ENCODE measurements around the gene TIGD3. TPM values are rescaled to one million over a fixed set of nuclear protein-coding genes. Genes with fewer than 3 reads are reported as not detected.

TIGD3 gene
- total and polyA plus RNA-seq, 2 of the 13 experiments (the other 11 are each of a cell fraction or from before 2014, with no cell fraction given), result 0.49 to 4.9 TPM

DNA sequence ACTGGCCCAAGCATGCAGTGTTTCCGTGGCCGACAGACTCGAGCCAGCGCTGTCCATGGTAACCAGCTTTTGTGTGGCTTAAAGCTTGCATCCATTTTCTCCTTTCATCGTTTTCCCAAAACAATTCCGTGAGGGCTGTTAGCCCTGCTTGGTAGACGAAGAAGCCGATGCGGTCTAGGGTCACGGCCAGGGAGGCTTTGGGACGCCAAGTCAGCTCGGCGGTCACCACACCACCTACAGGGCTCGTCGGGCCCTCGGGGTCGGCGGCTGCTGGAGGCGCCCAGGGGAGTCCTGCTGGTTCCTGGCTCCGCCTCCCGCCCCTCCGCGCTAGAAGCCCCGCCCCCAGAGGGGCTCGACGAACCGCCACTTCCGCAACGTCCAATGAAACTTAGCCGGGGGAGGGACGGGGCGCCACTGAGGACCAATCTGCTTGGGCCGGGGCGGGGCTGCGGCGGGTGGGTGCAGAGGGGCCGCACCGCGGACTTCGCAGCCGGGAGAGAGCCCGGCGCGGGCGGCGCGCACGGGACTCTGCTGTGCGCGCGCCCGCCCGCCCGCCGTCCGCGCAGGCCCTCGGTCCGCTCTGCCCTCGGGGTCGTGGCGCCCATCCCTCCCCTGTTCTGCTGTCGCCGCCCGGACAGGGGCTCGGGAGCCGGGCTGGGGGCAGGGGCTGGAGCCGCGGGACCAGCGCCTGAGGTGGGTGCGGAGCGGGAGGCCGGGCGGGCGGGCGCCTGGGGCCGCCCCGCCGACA, at the start of gene TIGD3 (continued):
- TF ChIP-seq SRSF4 (IDR thresholded peaks at IDR 0.05; ENCODE audit: low read depth, low read length, poor library complexity, severe bottlenecking), result no peak
- TF ChIP-seq JUND (CRISPR knock-in tag; IDR thresholded peaks at IDR 0.05), result no peak
- no peak for TF ChIP-seq ZNF354B (CRISPR knock-in tag; IDR thresholded peaks at IDR 0.05)
- no peak for TF ChIP-seq E2F1 (CRISPR knock-in tag; IDR thresholded peaks at IDR 0.05)
- TF ChIP-seq HNRNPLL (IDR thresholded peaks at IDR 0.05; ENCODE audit: low read depth, low read length, poor library complexity, severe bottlenecking), result peak; percentile 86
- no peak for TF ChIP-seq ZZZ3 (CRISPR knock-in tag; IDR thresholded peaks at IDR 0.05; ENCODE audit: borderline replicate concordance)
- no peak for TF ChIP-seq ZNF431 (CRISPR knock-in tag; IDR thresholded peaks at IDR 0.05; ENCODE audit: borderline replicate concordance, low read depth)
- TF ChIP-seq ZNF660 (CRISPR knock-in tag; IDR thresholded peaks at IDR 0.05; ENCODE audit: borderline replicate concordance, low read depth), result no peak
- TF ChIP-seq RCOR2 (CRISPR knock-in tag; IDR thresholded peaks at IDR 0.05), result no peak
- no peak for TF ChIP-seq NCOA5 (CRISPR knock-in tag; IDR thresholded peaks at IDR 0.05)
- TF ChIP-seq, protein P1, sequence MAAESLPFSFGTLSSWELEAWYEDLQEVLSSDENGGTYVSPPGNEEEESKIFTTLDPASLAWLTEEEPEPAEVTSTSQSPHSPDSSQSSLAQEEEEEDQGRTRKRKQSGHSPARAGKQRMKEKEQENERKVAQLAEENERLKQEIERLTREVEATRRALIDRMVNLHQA (CRISPR knock-in tag; IDR thresholded peaks at IDR 0.05), result no peak
- TF ChIP-seq MIER3 (CRISPR knock-in tag; IDR thresholded peaks at IDR 0.05; ENCODE audit: borderline replicate concordance), result 0 out of 2 replicates have a peak, but pooled peaks have one; percentile 37
- TF ChIP-seq CC2D1A (CRISPR knock-in tag; IDR thresholded peaks at IDR 0.05), result no peak
- no peak; the same call in 1 of the 2 replicates for TF ChIP-seq ZNF510 (CRISPR knock-in tag; IDR thresholded peaks at IDR 0.05; ENCODE audit: low read depth)
- TF ChIP-seq POLR2G (IDR thresholded peaks at IDR 0.05; ENCODE audit: low read depth, low read length), result peak; percentile 82
- no peak for TF ChIP-seq FOXA3 (CRISPR knock-in tag; IDR thresholded peaks at IDR 0.05)
- TF ChIP-seq, protein P2, sequence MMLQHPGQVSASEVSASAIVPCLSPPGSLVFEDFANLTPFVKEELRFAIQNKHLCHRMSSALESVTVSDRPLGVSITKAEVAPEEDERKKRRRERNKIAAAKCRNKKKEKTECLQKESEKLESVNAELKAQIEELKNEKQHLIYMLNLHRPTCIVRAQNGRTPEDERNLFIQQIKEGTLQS (CRISPR knock-in tag; IDR thresholded peaks at IDR 0.05), result no peak
- no peak for TF ChIP-seq MZF1 (CRISPR knock-in tag; IDR thresholded peaks at IDR 0.05; ENCODE audit: borderline replicate concordance)
- TF ChIP-seq XBP1 (CRISPR knock-in tag; IDR thresholded peaks at IDR 0.05), result no peak
- no peak for TF ChIP-seq REPIN1 (CRISPR knock-in tag; IDR thresholded peaks at IDR 0.05; ENCODE audit: borderline replicate concordance, low read depth)
- 0 out of 2 replicates have a peak, but pooled peaks have one; percentile 3 for TF ChIP-seq CREB1 (IDR thresholded peaks at IDR 0.05)
- TF ChIP-seq CREB1 (CRISPR knock-in tag; IDR thresholded peaks at IDR 0.05), result no peak
- peak; percentile 88 for TF ChIP-seq MIER2 (CRISPR knock-in tag; IDR thresholded peaks at IDR 0.05)
- no peak for TF ChIP-seq ZNF564 (CRISPR knock-in tag; IDR thresholded peaks at IDR 0.05)
- peak; percentile 68; the same call in 1 of the 2 replicates for TF ChIP-seq REL (CRISPR knock-in tag; conservative IDR thresholded peaks at IDR 0.05)
- TF ChIP-seq, protein P3, sequence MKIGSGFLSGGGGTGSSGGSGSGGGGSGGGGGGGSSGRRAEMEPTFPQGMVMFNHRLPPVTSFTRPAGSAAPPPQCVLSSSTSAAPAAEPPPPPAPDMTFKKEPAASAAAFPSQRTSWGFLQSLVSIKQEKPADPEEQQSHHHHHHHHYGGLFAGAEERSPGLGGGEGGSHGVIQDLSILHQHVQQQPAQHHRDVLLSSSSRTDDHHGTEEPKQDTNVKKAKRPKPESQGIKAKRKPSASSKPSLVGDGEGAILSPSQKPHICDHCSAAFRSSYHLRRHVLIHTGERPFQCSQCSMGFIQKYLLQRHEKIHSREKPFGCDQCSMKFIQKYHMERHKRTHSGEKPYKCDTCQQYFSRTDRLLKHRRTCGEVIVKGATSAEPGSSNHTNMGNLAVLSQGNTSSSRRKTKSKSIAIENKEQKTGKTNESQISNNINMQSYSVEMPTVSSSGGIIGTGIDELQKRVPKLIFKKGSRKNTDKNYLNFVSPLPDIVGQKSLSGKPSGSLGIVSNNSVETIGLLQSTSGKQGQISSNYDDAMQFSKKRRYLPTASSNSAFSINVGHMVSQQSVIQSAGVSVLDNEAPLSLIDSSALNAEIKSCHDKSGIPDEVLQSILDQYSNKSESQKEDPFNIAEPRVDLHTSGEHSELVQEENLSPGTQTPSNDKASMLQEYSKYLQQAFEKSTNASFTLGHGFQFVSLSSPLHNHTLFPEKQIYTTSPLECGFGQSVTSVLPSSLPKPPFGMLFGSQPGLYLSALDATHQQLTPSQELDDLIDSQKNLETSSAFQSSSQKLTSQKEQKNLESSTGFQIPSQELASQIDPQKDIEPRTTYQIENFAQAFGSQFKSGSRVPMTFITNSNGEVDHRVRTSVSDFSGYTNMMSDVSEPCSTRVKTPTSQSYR (CRISPR knock-in tag; IDR thresholded peaks at IDR 0.05; ENCODE audit: borderline replicate concordance), result no peak
- peak; percentile 50; the same call in 1 of the 2 replicates for TF ChIP-seq ZBTB7B (CRISPR knock-in tag; IDR thresholded peaks at IDR 0.05)
- 0 out of 2 replicates have a peak, but pooled peaks have one; percentile 28 for TF ChIP-seq PITX1 (CRISPR knock-in tag; IDR thresholded peaks at IDR 0.05)
